Mammary microvascular endothelial cell (primary cell): ENCODE measurements around the gene SPACDR. TPM values are rescaled to one million over a fixed set of nuclear protein-coding genes. Genes with fewer than 3 reads are reported as not detected.

ENCODE experiments used
- total RNA-seq: library from RNA; depleted of rRNA; stranded (reverse); fragments of >200 nt; gene quantifications from 2 replicates; pipeline ENCODE4 v1.2.3, GENCODE V29; 2015

The SPACDR gene, protein sequence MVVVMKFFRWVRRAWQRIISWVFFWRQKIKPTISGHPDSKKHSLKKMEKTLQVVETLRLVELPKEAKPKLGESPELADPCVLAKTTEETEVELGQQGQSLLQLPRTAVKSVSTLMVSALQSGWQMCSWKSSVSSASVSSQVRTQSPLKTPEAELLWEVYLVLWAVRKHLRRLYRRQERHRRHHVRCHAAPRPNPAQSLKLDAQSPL
- 0.87 and 3.4 TPM in 2 replicates for total RNA-seq

DNA sequence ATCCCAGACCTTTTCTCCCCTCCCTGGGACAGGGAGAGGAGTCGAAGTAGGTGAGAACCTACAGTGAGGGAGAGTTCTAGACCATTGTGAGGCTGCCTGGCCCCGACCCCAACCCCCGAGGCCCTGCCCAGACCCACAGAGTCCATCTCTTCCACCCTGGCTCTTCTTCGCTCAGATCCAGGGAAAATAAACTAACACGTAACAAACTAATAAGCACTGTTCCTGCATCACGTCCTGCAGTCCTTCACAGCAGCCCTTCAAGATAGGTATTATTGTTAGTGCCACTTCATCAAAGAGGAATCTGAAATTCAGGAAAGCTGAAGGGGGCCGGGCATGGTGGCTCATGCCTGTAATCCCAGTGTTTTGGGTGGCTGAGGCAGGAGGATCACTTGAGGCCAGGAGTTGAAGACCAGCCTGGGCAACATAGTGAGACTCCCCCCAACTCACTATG is at the start of gene SPACDR:
SPACDR (minus strand) TSS at position 51 of the 451 bp plus-strand sequence. CDS start 235 bp downstream, outside the sequence.

DNA sequence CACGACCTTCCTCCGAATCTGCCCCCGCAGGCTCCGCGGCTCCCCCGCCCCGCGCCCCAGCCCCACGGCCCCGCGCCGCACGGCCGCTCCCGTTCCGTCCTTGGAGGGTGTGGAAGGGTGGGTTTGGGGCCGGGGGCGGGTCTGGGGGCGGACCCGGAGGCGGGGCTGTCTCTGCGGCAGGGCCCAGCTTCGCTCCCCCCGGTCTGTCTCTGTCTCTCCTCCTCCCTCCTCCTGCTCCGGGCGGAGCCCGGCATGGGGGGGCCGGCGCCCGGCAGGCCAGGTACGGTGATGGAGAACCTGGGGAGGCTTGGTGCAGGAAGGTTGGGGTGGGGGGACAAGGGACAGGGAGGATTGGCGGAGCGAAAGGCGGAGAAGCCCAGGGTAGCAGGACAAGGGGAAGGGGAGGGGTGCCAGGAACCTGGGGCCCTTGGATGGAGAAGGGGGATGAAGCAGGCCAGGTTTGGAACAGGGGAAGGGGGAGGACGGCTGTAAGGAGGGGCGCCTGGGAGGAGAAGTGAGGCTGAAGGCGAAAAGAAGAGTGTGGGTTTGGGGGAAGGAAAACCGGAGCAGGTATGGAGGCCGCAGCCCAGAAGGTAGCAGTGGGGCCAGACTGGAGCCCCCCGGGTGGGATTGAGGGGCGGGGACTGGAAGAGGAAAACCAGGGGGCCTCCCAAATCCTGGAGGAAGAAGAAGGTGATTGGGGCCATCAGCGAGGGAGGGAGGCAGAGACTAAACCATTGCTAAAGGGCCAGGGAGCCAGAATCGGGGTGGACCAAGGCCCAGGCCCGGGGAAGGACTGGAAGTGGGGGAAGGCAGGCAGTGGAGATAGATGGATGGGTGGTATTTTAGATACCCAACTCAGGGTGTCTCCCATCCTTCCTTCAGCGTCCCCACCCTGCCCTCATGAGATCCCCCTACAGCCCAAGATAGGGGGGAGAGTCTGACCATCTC is 19.9 kb upstream of the SPACDR start, which contains the start of gene NYAP1:
NYAP1 (plus strand) TSS at position 206 of the 951 bp plus-strand sequence. CDS start 1,385 bp downstream, outside the sequence.

DNA sequence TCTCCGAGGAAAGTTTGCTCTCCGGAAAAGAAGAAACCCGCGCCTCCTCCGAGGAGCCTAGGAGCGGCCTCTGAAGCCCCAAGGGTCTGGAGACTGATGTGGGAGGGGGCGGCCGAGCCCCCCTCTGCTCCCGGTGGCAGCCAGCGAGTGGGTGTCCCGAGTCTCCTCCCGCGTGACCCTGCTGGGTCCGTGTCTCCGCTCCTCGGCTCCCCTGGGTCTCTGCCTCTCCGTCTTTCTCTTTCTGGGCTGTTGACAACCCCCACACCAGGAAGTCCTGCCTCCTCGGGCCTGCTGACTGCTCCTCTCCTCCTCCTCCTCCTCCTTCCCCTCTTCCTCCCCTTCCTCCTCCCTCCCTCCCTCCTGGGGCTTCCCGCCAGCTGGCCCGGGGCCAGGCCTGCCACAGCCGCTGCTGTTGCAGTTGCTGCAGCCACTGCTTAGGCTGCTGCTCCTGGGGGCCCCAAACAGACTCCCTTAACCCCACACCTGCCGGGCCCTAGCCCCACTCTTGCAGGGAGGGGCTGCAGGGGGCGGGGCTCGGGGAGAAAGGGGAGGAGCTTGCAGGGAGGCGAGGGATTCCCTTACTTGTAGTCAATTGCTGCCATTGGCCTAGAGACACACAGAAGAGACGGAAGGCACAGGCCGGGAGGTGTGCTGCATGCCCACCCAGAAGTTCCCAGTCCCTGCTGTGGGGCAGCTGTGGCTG is 15.0 kb upstream of the SPACDR start, which contains the start of gene TSC22D4:
TSC22D4 (minus strand) TSS at position 257 of the 703 bp plus-strand sequence. CDS start 1,176 bp downstream, outside the sequence.

DNA sequence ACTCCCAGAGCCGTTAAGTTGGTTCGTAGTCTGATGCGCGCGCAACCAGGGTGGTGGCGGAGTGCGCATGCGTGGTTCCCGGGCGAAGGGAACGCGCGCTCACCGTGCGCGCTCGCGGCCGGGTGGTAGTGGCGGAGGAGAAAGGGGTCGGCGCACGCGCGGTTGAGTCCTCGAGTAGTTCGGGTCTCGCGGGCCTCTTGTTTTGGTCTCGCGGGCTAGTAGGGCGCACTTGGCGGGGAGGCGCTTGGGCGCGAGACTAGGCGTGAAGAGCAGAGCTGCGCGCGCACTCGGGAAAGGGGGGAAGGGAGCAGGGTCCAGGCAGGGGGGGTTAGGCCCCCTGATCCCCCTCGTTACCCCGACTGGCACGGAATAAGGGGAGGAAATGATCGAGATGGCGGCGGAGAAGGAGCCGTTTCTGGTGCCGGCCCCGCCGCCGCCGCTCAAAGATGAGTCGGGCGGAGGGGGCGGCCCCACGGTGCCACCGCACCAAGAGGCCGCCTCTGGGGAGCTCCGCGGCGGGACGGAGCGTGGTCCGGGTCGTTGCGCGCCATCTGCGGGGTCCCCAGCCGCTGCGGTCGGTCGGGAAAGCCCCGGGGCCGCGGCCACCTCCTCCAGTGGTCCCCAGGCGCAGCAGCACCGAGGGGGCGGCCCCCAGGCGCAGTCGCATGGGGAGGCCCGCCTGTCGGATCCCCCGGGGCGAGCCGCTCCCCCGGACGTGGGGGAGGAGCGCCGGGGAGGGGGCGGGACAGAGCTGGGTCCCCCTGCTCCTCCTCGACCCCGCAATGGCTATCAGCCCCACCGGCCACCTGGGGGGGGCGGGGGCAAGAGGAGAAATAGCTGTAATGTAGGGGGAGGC is 34.2 kb downstream of the SPACDR start, which contains the start of gene MEPCE:
MEPCE (plus strand) TSS at position 195 of the 856 bp plus-strand sequence; CDS start at position 383, 188 bp downstream.

DNA sequence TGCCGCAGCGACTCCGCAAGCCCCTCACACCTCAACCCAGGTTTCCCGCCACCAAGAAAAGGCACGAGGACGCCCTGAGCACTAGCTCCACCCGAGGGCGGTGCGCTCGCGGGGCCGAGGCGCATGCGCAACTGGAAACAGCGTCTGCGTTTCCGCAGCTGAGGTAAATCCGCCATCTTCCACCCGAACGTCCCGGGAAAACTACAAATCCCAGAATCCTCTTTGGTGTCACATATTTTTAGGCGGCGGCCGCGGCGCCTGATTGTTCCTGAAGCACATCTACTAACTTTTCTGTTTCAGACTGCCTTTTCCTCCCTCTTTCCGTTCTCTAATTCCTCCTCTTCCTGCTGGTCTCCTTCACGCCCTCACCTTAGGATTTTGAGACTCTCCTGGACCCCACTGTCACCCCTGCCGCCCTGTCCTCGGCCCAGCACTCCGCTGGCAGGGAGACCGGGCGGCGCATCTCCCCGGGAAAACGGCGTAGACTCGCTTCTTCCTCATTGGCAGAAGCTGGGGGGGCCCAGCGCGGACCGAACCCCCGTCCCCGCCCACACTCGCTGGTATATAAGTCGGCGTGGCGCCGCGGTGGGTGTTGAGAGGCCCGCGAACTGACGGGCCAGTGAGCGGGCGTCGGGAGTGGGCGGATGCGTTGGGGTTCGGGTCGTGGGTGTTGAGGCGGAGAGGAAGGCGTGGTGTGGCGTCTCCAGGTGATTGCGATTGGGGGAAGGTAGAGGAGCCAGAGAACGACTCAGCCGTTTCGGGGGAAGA is 35.7 kb downstream of the SPACDR start, which contains the start of gene ZCWPW1:
ZCWPW1 (minus strand) TSS at position 505 of the 768 bp plus-strand sequence. CDS start 8,054 bp downstream, outside the sequence.

Other genes starting within 250 kb of the SPACDR start
- not detected in 2 replicates for gene PVRIG, start 244.3 kb downstream of the SPACDR start, total RNA-seq
- gene SPDYE3, start 156.6 kb downstream of the SPACDR start, total RNA-seq, result 0.05 TPM in 1 of 2 replicates, not detected in the other
- 14.1 and 18.6 TPM in 2 replicates for gene PILRB, start 106.1 kb downstream of the SPACDR start, total RNA-seq
- gene PILRA, start 90.8 kb downstream of the SPACDR start, total RNA-seq, result not detected in 2 replicates
- 0.60 and 0.98 TPM in 2 replicates for gene ZCWPW1, start 35.6 kb downstream of the SPACDR start, total RNA-seq
- gene MEPCE, start 34.4 kb downstream of the SPACDR start, total RNA-seq, result 38.4 and 42.4 TPM in 2 replicates
- 26.4 and 38.2 TPM in 2 replicates for gene PPP1R35, start 27.8 kb downstream of the SPACDR start, total RNA-seq
- gene TSC22D4, start 15.0 kb upstream of the SPACDR start, total RNA-seq, result 62.0 and 63.5 TPM in 2 replicates
- 2.1 and 2.9 TPM in 2 replicates for gene NYAP1, start 19.7 kb upstream of the SPACDR start, total RNA-seq
- 46.2 and 49.0 TPM in 2 replicates for gene AGFG2, start 74.9 kb upstream of the SPACDR start, total RNA-seq
- not detected in 2 replicates for gene SAP25, start 109.6 kb upstream of the SPACDR start, total RNA-seq
- 30.4 and 38.0 TPM in 2 replicates for gene LRCH4, start 121.9 kb upstream of the SPACDR start, total RNA-seq
- gene FBXO24, start 122.1 kb upstream of the SPACDR start, total RNA-seq, result 1.00 TPM in 1 of 2 replicates, not detected in the other
- 1.2 and 2.3 TPM in 2 replicates for gene PCOLCE, start 138.1 kb upstream of the SPACDR start, total RNA-seq
- 13.2 and 16.8 TPM in 2 replicates for gene MOSPD3, start 148.3 kb upstream of the SPACDR start, total RNA-seq
- gene TFR2, start 177.3 kb upstream of the SPACDR start, total RNA-seq, result under 0.01 and 0.44 TPM in 2 replicates
- not detected in 2 replicates for gene ACTL6B, start 192.2 kb upstream of the SPACDR start, total RNA-seq
- 266 and 289 TPM in 2 replicates for gene GNB2, start 209.5 kb upstream of the SPACDR start, total RNA-seq
- 12.0 and 14.1 TPM in 2 replicates for gene GIGYF1, start 230.0 kb upstream of the SPACDR start, total RNA-seq
- gene POP7, start 241.9 kb upstream of the SPACDR start, total RNA-seq, result 50.1 and 59.9 TPM in 2 replicates